Measurements from ENCODE around the gene GAS6.

GAS6 gene

GRCh38 chr13:113864273-113864890 is 506 bp upstream of the GAS6 start:
- peak; percentile 9 for DNase-seq

GRCh38 chr13:113862931-113863523 is 849 bp downstream of the GAS6 start:
- peak; percentile 70 for DNase-seq

DNA sequence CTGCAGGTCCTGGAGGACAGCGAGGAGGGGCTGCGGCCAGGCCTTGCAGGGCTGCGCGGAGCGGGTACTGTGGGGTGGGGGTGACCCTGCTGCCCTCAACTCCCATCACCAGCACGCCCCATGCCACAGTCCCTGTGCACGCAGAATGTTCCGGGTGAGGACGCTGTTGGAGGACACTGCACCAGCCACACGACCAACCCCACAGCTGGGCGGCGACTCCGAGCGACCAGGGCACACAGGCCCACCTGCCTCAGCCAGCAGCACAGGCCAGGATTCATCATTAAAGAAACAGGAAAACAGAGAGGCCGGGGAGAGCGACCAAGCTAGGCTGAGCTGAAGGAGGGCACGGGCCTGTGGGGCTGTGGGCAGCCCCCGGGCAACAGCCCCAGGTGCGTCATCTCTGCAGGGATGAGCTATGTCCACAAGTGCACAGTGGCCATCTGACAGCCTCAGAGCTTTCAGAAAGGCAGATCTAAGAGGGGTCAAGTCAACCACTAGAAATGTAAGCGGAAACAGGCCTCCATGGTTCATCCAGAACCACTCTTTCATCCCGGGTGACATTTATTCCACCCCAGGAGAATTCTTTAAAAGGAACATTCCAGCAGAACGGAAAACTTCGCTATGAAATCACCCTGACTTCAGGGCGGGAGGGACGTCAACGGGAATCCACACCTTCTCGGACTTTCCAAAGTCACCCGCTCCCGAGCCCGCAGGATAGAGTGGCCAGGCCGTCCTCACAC is 1.5 kb downstream of the GAS6 start:
- no peak for DNase-seq

DNA sequence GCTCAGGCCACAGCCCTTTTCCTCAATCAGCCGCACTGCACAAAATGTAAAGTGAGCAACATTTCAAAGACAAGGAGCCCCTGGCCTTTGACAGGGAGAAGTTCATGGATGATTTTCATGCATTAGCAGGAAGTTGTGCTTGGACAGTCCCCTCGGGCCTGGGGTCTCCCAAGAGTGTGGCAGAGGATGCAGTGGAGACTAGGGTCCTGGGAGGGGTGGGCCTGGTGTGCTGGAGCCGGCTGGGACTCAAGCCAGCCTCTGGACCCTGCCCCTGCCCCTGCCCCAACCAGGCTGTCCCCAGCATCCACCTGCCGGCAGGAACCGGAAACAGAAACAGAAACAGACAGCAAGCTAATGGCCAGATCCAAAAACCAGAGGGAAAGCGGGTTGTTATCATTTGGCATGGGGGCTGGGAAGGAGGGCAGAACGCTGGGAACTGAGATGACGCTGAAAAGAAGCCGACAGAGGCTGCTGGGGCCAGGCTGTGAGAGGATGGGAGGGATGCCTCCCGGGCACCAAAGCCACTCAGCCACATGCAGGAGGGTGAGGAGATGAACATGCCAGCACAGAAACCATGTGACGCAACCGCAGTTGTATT is 2.3 kb downstream of the GAS6 start:
- no peak for DNase-seq

GRCh38 chr13:113860665-113861432 is 3.0 kb downstream of the GAS6 start:
- DNase-seq = no peak

- no peak for DNase-seq
These were observed 3.7 kb downstream of the GAS6 start for GRCh38 chr13:113860051-113860664.

GRCh38 chr13:113859311-113860050 is 4.4 kb downstream of the GAS6 start:
- DNase-seq = no peak

GRCh38 chr13:113857531-113858195 is 6.2 kb downstream of the GAS6 start:
- no peak for DNase-seq

DNA sequence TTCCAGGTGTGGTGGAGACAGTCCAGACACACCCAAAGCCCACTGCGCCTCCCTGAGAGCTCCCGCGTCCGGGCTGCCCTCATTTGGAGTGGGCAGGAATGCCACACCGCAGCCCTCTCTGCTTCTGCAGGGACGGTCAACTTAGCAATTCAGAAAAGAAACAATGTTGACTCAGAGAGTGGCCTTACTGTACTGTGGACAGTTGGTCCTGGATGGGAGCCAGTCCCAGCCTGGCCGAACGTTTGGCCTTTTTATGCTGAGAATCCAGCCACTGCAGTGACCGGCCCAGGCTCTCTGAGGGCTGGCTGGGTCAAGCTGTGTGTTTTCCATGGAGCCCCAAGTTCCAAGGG is 7.2 kb downstream of the GAS6 start:
- DNase-seq = no peak

- no peak for DNase-seq
These were observed 7.8 kb downstream of the GAS6 start for GRCh38 chr13:113855931-113856715.

- DNase-seq = no peak
These were observed 8.6 kb downstream of the GAS6 start for GRCh38 chr13:113855012-113855921.

DNA sequence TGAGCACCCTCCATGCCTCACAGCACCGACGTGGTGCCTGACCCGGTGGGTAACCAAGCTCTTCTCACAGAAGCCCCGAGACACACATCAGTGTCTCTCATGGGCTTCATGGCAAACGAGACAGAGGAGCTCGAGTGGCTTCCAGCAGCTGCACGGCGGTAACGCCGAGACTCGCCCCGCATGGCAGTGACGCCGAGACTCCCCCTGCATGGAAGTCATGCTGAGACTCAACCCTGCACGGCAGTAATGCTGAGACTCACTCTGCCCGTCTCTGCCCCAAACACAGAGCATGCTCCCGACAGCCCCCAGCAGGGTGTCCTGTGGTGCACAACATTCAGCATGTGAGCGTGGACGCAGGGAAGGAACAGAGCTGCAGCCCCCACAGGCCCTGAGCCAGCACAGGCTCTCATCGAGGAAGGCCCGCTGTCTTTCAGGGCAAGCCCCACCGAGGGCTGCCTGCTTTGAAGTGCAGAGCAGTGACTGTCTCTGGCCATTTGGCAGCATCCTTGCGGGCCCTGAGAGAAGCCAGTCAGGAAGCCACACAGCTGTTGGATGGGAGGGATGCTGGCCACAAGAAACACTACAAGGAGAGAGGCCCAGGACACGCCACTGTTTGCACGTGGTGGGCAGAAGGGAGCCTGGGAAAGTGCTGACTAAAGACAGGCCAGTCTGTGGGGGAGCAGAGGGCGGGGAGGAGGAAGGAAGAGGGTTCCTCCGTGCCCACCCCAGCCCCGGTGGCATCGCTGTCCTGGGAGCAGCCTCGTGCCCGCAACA is 9.5 kb downstream of the GAS6 start:
- peak; percentile 49 for DNase-seq

- no peak for DNase-seq
These were observed 10.2 kb downstream of the GAS6 start for GRCh38 chr13:113853518-113854237.

DNA sequence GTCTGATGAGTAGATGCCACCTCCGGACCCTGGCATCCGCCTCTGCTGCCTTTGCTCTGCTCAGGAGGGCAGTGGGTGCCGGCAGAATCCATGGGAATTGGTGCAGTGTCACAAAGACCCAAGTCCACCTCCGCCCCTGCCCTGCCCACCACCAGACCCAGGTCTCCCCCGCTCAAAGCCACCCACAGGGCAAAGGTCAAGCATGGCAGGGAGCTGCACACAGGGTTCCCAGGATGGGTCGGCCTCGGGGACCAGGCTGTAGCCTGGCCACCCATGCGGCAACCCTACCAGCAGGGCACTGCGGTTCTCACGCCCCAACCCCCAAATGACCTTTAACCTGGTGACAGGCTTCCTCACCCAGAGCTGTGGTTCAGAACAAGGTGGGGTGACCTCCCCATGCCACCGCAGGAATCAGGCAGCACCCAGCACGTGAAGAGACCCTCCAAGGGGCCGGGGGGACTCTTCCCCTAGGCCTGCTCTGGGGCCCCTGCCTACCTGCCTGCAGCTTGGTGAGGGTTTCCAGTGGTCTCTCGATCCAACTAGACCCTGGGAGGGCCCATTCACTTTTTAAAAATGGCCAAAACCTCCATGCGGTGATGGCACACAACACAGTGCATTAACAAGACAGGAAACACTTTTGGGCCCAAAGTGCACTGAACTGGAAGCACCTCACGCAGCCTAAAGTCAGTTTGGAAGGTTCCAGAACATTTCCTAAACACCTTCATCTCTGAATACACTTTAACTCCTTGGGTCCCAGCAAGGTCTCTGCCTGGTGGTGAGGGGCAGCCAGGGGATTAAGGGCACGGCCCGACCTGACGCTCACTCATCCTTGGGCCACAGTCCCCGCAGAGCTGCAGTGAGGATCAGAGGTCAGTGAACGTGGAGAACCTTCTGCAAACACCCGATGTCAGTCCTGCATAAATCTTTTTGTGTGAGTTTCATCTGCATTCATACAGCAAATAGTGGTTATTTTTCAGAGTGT is 11.0 kb downstream of the GAS6 start:
- DNase-seq = no peak

DNA sequence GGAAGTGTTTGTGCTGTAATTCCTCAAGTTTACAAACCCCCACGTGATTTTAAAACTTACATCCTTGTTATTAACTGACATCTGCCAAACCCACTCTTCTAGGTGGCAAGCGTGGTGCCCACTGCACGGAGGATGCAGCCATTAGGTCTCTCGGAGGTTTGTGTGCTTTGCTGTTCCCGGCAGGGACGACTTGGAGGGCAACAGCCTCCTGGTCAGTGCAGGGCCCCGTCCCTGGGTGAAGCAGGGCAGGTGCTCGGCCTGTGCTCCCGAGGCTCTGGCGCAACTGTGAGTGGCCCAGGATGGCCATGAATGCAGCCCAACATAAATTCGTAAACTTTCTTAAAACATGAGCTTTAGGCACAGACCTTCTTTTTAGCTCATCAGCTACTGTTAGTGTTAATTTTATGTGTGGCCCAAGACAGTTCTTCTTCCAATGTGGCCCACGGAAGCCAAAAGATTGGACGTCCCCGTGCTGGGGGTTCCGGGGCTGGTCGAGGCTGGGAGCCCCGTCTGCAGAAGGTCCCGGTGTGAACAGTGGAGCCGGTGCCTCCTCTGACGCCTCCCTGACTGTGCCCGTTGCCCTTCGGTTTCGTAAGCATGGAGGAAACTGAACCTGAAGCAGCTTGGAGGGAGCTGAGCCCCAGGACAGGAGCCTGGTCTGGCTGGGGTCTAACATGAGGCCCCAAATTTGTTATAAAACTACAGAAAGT is 11.9 kb downstream of the GAS6 start:
- no peak for DNase-seq

GRCh38 chr13:113851480-113851803 is 12.4 kb downstream of the GAS6 start:
- no peak for DNase-seq
